Left lung (tissue), 10 donors: ENCODE data around the gene SPATA9. TPM values are rescaled to one million over a fixed set of nuclear protein-coding genes. Genes with fewer than 3 reads are reported as not detected.
"Not testable (repeated sequence)": the region's sequence is repeated elsewhere in the genome, so short reads cannot be mapped to it uniquely, and the experiment has no call there.

ENCODE experiments used
- ATAC-seq: fragments of 200-7000 bp; cut with Tn5 transposase; one replicate; pipeline ENCODE4 v1.9.1; 2020; ENCODE audit warnings: moderate library complexity
- DNase-seq, 4 donors: peaks; one replicate each; pipeline ENCODE4 v3.0.0-alpha.2; 2013 to 2020
- H3K27ac ChIP-seq, 2 donors: fragments of 200-600 bp; sonication (generic) in 1 of 2; one replicate each; pipeline versions ENCODE4 v1.5.0 to v1.8.0; 2020 to 2021
- H3K27me3 ChIP-seq, 2 donors: fragments of 200-600 bp; sonication (generic) in 1 of 2; one replicate each; pipeline versions ENCODE4 v1.5.0 to v1.8.0; 2020 to 2021
- H3K36me3 ChIP-seq, 2 donors: fragments of 200-600 bp; sonication (generic) in 1 of 2; one replicate each; pipeline versions ENCODE4 v1.5.0 to v1.8.0; 2020 to 2021
- H3K4me1 ChIP-seq, 2 donors: fragments of 200-600 bp; one replicate each; pipeline ENCODE4 v1.8.0; 2021
- H3K4me3 ChIP-seq, 2 donors: fragments of 200-600 bp; sonication (generic) in 1 of 2; one replicate each; pipeline versions ENCODE4 v1.5.0 to v1.8.0; 2020 to 2021; ENCODE audit warnings: mild to moderate bottlenecking in 1 of 2
- H3K9me3 ChIP-seq, 2 donors: fragments of 200-600 bp; sonication (generic) in 1 of 2; one replicate each; pipeline versions ENCODE4 v1.5.0 to v1.8.0; 2020 to 2021
- intact Hi-C, 2 donors: fragments of 100-400 bp; cut with DNase I; formaldehyde crosslinking; loops; one replicate each; pipeline versions ENCODE4 v1.11.2 to v1.14.2; 2022
- polyA plus RNA-seq, 6 donors: library from polyadenylated mRNA; unstranded; fragments of 120-200 nt; gene quantifications; one replicate each; pipeline ENCODE4 v1.2.1, GENCODE V29; 2013; ENCODE audit not compliant: insufficient read length in 6 of 6
- total RNA-seq, 2 donors: library from RNA; stranded (reverse); fragmentation: NEBNext Ultra II Directional; extraction: Animal tissue kit (Norgen Biotek cat#: 25700); gene quantifications; one replicate each; pipeline ENCODE4 v1.2.1, GENCODE V29; 2021
- TF ChIP-seq, protein P1 (sequence below), 2 donors: fragments of 200-600 bp; sonication (generic) in 1 of 2; IDR thresholded peaks; one replicate each; pipeline versions ENCODE4 v1.5.0 to v1.8.0; 2021; ENCODE audit warnings: antibody characterized with exemption in 2 of 2
- donor health status: DM: no; HTN: yes; CAD: no.
- donor health status: DM: no; HTN: no; CAD: no.

Gene SPATA9
- total and polyA plus RNA-seq, 8 donors: 0.31 to 2.3 (median 1.3) TPM

DNA sequence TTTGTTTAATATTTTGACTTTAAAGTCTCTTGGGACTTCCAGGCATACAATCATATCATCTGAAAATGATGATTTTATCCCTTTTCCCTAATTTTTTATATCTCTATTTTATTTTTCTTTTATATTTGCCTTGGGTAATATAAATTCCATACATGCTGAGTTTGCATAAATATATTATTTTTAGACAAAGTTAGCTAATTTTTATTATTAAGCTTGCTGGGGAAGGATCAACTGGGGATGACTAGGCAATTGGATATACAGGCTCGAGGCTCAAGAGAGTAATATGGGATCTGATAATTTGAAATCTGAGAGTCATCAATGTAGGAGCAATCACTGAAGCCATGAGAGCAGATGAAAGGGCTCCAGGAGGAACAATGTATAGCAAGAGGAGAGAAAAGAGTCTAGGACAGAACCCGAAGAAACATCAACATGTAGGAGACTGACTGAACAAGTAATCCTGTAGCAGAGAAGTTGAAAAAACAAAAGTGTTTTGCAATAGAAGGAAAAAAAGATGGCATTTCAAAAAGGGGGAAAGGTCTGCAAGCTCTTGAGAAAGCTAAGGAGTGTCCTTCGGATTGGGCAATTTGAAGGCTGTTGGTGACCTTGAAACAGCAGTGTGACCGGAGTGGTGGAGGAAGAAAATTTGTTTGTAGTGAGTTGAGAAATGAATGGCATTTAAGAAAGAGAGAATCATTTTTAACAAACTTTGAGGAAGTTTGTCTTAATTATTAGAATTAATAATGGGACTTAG lies 31.3 kb upstream of the SPATA9 start:
- no peaks in the 10 kb centered on the region for H3K27me3 ChIP-seq
- no peaks in the 10 kb centered on the region for H3K9me3 ChIP-seq
- no peaks in the 10 kb centered on the region for H3K36me3 ChIP-seq
- ATAC-seq (peak; percentile 32), DNase-seq (no peak)
- no peak overlapping the region for H3K27ac ChIP-seq
- TF ChIP-seq, protein P1, sequence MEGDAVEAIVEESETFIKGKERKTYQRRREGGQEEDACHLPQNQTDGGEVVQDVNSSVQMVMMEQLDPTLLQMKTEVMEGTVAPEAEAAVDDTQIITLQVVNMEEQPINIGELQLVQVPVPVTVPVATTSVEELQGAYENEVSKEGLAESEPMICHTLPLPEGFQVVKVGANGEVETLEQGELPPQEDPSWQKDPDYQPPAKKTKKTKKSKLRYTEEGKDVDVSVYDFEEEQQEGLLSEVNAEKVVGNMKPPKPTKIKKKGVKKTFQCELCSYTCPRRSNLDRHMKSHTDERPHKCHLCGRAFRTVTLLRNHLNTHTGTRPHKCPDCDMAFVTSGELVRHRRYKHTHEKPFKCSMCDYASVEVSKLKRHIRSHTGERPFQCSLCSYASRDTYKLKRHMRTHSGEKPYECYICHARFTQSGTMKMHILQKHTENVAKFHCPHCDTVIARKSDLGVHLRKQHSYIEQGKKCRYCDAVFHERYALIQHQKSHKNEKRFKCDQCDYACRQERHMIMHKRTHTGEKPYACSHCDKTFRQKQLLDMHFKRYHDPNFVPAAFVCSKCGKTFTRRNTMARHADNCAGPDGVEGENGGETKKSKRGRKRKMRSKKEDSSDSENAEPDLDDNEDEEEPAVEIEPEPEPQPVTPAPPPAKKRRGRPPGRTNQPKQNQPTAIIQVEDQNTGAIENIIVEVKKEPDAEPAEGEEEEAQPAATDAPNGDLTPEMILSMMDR (IDR thresholded peaks at IDR 0.05): no peak
- H3K4me3 ChIP-seq: no peak overlapping the region
- intact Hi-C loops: no loop called here
- H3K4me1 ChIP-seq: peaks cover 0 to 6% of the 10 kb centered on the region in 2 donors

DNA sequence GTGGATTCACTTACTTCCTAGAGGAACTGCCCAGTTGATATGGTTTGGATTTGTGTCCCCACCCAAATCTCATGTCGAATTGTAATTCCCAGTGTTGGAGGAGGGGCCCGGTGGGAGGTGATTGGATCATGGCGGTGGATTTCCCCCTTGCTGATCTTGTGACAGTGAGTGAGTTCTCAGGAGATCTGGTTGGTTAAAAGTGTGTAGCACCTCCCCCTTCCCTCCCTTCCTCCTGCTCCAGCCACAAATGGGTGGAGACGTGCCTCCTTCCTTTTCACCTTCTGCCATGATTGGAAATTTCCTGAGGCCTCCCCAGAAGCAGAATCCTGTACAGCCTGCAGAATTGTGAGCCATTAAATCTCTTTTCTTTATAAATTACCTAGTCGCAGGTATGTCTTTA lies 30.5 kb upstream of the SPATA9 start:
- H3K36me3 ChIP-seq, H3K4me3 ChIP-seq, DNase-seq, H3K4me1 ChIP-seq, ATAC-seq, H3K9me3 ChIP-seq, H3K27me3 ChIP-seq, H3K27ac ChIP-seq, intact Hi-C loops: not testable (repeated sequence)

DNA sequence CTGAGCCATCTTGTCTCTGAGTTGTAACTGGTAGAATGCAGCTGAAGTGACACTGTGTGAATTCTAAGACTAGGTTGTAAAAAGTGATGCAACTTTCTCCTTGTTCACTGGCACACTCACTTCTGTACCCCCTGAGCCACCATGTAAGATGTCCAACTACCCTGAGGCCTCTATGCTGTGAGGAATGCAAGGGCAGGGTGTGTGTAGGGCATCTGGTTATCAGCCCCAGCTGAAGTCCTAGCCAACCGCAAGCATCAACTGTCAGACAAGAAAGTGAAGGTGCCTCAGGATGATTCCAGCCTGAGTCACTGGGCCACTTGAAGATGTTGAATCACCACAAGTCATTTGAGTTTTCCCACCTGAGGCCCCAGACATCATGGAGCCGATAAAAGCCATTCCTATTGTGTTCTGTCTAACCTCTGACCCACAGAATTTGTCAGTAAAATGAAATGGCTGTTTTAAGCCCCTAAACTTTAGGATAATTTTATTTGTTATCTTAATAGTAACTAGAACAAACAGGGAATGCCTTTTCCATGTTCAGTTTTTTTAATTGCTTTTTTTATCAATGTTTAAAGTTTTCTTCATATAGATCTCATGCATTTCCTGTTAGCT lies 29.7 kb upstream of the SPATA9 start:
- H3K4me1 ChIP-seq: peaks cover 0 to 6% of the 10 kb centered on the region in 2 donors
- intact Hi-C loops: no loop called here
- H3K27me3 ChIP-seq: no peaks in the 10 kb centered on the region
- H3K36me3 ChIP-seq: no peaks in the 10 kb centered on the region
- TF ChIP-seq, protein P1 (IDR thresholded peaks at IDR 0.05): no peak
- ATAC-seq: peak; percentile 91
- no peak overlapping the region for H3K4me3 ChIP-seq
- no peak overlapping the region for H3K27ac ChIP-seq
- H3K9me3 ChIP-seq: no peaks in the 10 kb centered on the region
- peak in 1 of 4 donors; percentile 46 for DNase-seq

DNA sequence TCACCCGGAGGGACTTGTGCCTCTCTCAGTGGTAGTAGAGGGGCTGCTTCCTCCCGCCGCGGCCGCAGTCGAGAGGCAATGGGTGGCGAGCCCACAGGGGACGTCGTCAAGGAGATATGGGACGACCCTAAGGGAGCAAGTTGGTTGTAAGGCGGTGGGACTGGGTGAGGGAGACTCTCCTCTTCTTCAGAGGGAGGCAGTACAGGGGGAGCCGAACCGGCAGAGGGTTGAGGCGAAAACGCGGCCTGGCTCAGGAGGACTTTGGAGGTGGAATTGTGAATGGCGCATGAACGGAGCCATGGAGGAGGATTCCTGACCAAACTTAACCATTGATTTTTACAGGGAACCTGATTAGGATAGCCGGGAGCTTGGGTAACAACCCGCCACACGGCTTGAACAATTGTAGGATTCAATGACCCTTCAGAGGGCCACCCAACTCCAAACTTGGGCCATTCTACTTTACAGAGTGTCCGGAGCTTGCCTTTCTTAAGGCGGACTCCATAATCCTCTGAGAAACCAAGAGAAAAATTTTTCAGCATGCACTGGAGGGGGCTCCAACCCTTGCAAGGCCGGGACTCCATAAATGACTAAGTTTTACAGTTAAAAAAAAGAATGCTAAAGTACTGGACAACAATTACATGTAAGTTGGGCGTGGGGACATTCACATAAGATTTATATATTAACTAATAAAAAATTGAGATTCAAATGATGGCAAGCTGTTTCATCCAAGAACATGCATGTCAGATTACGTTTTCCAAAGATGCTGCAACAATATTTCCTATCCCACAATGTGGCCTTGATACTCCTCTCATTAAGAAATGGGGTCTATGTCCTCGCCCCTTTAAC lies 28.9 kb upstream of the SPATA9 start:
- intact Hi-C loops: no loop called here
- H3K27ac ChIP-seq: no peak overlapping the region
- TF ChIP-seq, protein P1 (IDR thresholded peaks at IDR 0.05): no peak
- H3K9me3 ChIP-seq: no peaks in the 10 kb centered on the region
- H3K4me3 ChIP-seq: no peak overlapping the region
- DNase-seq: no peak
- ATAC-seq: no peak
- no peaks in the 10 kb centered on the region for H3K36me3 ChIP-seq
- peaks cover 0 to 6% of the 10 kb centered on the region in 2 donors for H3K4me1 ChIP-seq
- H3K27me3 ChIP-seq: no peaks in the 10 kb centered on the region

DNA sequence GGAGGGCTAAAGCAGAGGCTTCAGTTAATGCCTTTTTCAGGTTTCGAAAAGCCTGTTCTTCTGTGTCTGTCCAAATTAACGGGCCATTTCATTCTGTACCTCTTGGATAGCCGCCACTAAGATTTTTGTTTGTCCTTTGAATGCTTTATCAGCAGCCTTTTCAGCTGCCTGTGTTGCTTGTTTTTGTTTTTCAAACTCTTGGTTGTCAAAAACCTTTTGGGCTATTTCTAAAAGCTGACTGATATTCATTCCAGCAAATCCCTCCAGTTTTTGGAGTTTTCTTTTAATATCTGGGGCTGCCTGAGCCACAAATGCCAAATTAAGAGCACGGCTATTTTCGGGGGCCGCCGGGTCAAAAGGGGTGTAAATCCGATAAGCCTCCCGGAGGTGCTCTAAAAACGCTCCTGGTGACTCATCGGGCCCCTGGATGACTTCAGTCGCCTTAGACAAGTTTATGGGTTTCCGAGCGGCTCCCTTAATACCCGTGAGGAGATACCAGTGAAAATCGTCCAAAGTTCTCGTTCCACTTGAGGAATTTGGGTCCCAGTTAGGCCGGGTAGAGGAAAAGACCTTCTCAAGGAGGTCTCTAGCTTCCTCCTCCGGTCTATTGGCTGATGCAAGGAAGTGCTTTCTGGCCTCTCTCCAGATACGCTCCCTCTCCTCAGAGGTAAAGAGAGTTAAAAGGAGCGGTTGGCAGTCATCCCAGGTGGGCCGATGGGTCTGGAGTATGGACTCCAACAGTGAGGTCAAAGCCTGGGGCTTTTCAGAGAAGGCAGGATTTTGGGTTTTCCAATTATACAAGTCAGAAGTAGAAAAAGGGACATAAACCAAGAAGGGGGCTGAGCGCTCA lies 28.1 kb upstream of the SPATA9 start:
- DNase-seq: peak in 1 of 4 donors; percentile 43
- H3K4me3 ChIP-seq, H3K27ac ChIP-seq, H3K36me3 ChIP-seq, H3K4me1 ChIP-seq, H3K9me3 ChIP-seq, intact Hi-C loops, H3K27me3 ChIP-seq: not testable (repeated sequence)
- ATAC-seq: peak; percentile 48
